Neural progenitor cell (in vitro differentiated cells): ENCODE data around the gene USP34.

Source experiments
- EZH2 ChIP-seq: fragments of 200-600 bp; sonication (generic); IDR thresholded peaks from 2 replicates; pipeline ENCODE4 v1.6.1; 2017; ENCODE audit warnings: antibody characterized with exemption, mild to moderate bottlenecking, moderate library complexity
- TF ChIP-seq, protein P1 (sequence below): fragments of 200-600 bp; sonication (generic); IDR thresholded peaks from 2 replicates; pipeline ENCODE4 v1.5.1; 2017; ENCODE audit warnings: antibody characterized with exemption, mild to moderate bottlenecking

DNA sequence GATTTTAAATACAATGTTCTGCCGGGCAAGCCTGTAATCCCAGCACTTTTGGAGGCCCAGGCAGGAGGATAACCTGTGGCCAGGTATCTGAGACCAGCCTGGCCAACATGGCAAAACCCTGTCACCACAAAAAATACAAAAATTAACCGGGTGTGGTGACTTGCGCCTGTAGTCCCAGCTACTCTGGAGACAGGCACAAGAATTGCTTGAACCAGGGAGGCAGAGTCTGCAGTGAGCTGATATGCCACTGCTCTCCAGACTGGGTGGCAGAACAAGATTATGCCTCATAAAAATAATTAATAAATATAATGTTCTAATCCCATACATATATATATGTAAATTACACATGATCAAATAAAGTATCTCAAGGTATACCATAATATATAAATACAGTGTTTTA is 189.6 kb downstream of the USP34 start:
- TF ChIP-seq, protein P1, sequence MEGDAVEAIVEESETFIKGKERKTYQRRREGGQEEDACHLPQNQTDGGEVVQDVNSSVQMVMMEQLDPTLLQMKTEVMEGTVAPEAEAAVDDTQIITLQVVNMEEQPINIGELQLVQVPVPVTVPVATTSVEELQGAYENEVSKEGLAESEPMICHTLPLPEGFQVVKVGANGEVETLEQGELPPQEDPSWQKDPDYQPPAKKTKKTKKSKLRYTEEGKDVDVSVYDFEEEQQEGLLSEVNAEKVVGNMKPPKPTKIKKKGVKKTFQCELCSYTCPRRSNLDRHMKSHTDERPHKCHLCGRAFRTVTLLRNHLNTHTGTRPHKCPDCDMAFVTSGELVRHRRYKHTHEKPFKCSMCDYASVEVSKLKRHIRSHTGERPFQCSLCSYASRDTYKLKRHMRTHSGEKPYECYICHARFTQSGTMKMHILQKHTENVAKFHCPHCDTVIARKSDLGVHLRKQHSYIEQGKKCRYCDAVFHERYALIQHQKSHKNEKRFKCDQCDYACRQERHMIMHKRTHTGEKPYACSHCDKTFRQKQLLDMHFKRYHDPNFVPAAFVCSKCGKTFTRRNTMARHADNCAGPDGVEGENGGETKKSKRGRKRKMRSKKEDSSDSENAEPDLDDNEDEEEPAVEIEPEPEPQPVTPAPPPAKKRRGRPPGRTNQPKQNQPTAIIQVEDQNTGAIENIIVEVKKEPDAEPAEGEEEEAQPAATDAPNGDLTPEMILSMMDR: no peak
- no peak for TF ChIP-seq EZH2
